ENCODE data around the gene ONECUT3. TPM values are rescaled to one million over a fixed set of nuclear protein-coding genes. Genes with fewer than 3 reads are reported as not detected.

The ONECUT3 gene
- total and polyA plus RNA-seq, 2 donors from 2014 or later = not detected

- intact Hi-C loops (cut with DNase I) = no loop called here
- Histone ChIP-seq H3K9ac (ENCODE audit: low read length in 3 of 3) (no peak overlapping the region), H3K4me1 (ENCODE audit: control insufficient read depth in 2 of 3, insufficient read depth in 2 of 3, low read depth in 1 of 3, low read length in 3 of 3) (no peaks in the 10 kb centered on the region), H3K36me3 (ENCODE audit: control insufficient read depth in 2 of 3, insufficient read depth in 3 of 3, low read length in 3 of 3) (no peaks in the 10 kb centered on the region), H3K9me3 (ENCODE audit: control insufficient read depth in 2 of 3, insufficient read depth in 1 of 3, low read length in 3 of 3) (no peaks in the 10 kb centered on the region), H3K4me3 (ENCODE audit: low read length in 3 of 3) (no peak overlapping the region), H3K27me3 (ENCODE audit: control insufficient read depth, insufficient read depth, low read length) (peaks cover 14% of the 10 kb centered on the region), H3K27ac (ENCODE audit: low read depth in 2 of 2, low read length in 2 of 2) (no peak overlapping the region)
- TF ChIP-seq CTCF (IDR thresholded peaks at IDR 0.05; ENCODE audit: borderline replicate concordance, extremely low read depth, insufficient read depth) = no peak
- DNase-seq = no peak
- FAIRE-seq = no peak
Measured at GRCh38 chr19:1717200-1717969, 35.9 kb upstream of the ONECUT3 start.

GRCh38 chr19:1717970-1718264 is 35.4 kb upstream of the ONECUT3 start:
- FAIRE-seq = no peak
- no peak for TF ChIP-seq CTCF (IDR thresholded peaks at IDR 0.05; ENCODE audit: borderline replicate concordance, extremely low read depth, insufficient read depth)
- DNase-seq = no peak
- no peaks in the 10 kb centered on the region for H3K9me3 ChIP-seq (ENCODE audit: control insufficient read depth in 2 of 3, insufficient read depth in 1 of 3, low read length in 3 of 3)
- no peak overlapping the region for H3K9ac ChIP-seq (ENCODE audit: low read length in 3 of 3)
- H3K27ac ChIP-seq (ENCODE audit: low read depth in 2 of 2, low read length in 2 of 2) = no peak overlapping the region
- no peaks in the 10 kb centered on the region for H3K4me1 ChIP-seq (ENCODE audit: control insufficient read depth in 2 of 3, insufficient read depth in 2 of 3, low read depth in 1 of 3, low read length in 3 of 3)
- no peaks in the 10 kb centered on the region for H3K36me3 ChIP-seq (ENCODE audit: control insufficient read depth in 2 of 3, insufficient read depth in 3 of 3, low read length in 3 of 3)
- intact Hi-C loops (cut with DNase I) = no loop called here
- H3K27me3 ChIP-seq (ENCODE audit: control insufficient read depth, insufficient read depth, low read length) = peaks cover 14% of the 10 kb centered on the region
- H3K4me3 ChIP-seq (ENCODE audit: low read length in 3 of 3) = no peak overlapping the region

- no peak overlapping the region for H3K27ac ChIP-seq (ENCODE audit: low read depth in 2 of 2, low read length in 2 of 2)
- no peak overlapping the region for H3K9ac ChIP-seq (ENCODE audit: low read length in 3 of 3)
- FAIRE-seq (no peak), DNase-seq (no peak)
- no peaks in the 10 kb centered on the region for H3K36me3 ChIP-seq (ENCODE audit: control insufficient read depth in 2 of 3, insufficient read depth in 3 of 3, low read length in 3 of 3)
- TF ChIP-seq CTCF (IDR thresholded peaks at IDR 0.05; ENCODE audit: borderline replicate concordance, extremely low read depth, insufficient read depth) = no peak
- no peak overlapping the region for H3K4me3 ChIP-seq (ENCODE audit: low read length in 3 of 3)
- peaks cover 12% of the 10 kb centered on the region for H3K27me3 ChIP-seq (ENCODE audit: control insufficient read depth, insufficient read depth, low read length)
- intact Hi-C loops (cut with DNase I) = no loop called here
- H3K4me1 ChIP-seq (ENCODE audit: control insufficient read depth in 2 of 3, insufficient read depth in 2 of 3, low read depth in 1 of 3, low read length in 3 of 3) = no peaks in the 10 kb centered on the region
- no peaks in the 10 kb centered on the region for H3K9me3 ChIP-seq (ENCODE audit: control insufficient read depth in 2 of 3, insufficient read depth in 1 of 3, low read length in 3 of 3)
Measured at GRCh38 chr19:1718420-1719291, 34.6 kb upstream of the ONECUT3 start.
